Measurements from ENCODE around the gene NUMB. TPM values are rescaled to one million over a fixed set of nuclear protein-coding genes. Genes with fewer than 3 reads are reported as not detected.

NUMB gene
- total RNA-seq, 2 experiments from 2014 or later = 44.5 to 46.4 TPM

DNA sequence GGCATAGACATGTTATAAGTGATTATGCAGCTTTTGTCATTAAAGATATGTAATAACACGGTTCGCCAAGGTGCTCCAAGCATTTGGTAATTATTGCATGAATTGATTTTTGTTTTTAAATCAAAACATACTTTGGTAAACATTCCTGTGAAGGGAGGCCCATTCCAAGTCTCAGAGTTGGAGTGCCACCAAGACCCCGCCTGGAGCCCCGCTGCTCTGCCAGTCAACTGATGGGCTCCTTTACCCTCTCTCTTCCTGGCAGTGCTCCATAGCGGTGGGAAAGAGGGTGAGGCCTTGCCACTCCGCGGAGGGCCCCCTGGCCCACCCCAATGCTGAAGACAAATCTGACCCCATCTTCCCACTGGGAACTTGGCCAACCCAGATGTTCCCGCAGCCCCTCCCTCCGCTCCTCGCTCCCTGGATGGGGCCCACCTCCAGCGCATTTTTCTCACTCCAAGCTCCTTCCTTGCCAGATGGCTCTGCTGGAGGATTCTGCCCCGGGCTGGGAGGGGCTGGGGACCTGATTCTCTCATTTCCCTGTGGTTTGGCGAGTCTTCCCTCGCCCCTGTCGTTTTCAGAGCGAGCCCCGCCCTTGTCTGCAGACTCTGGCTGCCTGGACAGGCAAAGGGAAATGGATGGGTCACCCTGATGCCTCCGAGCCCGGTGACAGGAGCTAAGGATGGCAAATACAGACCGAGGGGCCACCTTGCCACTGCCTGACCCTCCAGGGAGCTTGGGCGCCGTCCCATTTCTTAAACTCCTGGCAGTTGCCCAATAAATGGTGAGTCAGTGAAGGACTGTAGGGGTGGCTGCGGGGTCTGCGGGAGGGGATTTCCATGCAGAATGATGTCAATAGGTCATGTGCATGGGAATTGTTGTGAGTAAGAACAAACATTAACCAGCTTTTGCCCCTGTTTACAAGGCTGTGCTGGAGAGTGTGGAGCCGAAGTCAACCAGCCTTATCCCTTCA, 230.2 kb downstream of the NUMB start:
- POLR2A ChIA-PET = no interaction called here
- CTCF ChIA-PET = no interaction called here

GRCh38 chr14:73225496-73225895, 232.8 kb downstream of the NUMB start:
- no peaks in the 10 kb centered on the region for H3K27me3 Mint-ChIP-seq
- DNase-seq = no peak
- H3K4me1 Mint-ChIP-seq = peaks cover 27% of the 10 kb centered on the region
- H3K27ac Mint-ChIP-seq = no peak overlapping the region
- H3K9me3 Mint-ChIP-seq = no peaks in the 10 kb centered on the region
- no peak overlapping the region for H3K4me3 Mint-ChIP-seq
- ChIA-PET POLR2A (no interaction called here), CTCF (interaction anchor here (0.7 kb wide), 1 partner anchor 60 kb away, joined by 5 read pairs; no protein-coding TSS in a partner anchor)
- peaks cover 25% of the 10 kb centered on the region for H3K36me3 Mint-ChIP-seq (ENCODE audit: low read depth)

More for the DNA sequence above, 230.2 kb downstream of the NUMB start:
- Mint-ChIP-seq H3K4me1 (peaks cover 5% of the 10 kb centered on the region), H3K9me3 (no peaks in the 10 kb centered on the region), H3K27me3 (peaks cover 2% of the 10 kb centered on the region), H3K4me3 (no peak overlapping the region), H3K27ac (no peak overlapping the region), H3K36me3 (ENCODE audit: low read depth) (peaks cover 6% of the 10 kb centered on the region)
- DNase-seq = no peak

Other genes with a start within 250 kb of the NUMB start
- 1 to 10 TPM; 1.4 to 1.6 TPM for gene PAPLN, start 221.0 kb downstream of the NUMB start, total RNA-seq
- 10 to 100 TPM; 17.9 to 19.4 TPM for gene RIOX1, start 32.4 kb upstream of the NUMB start, total RNA-seq
- gene ACOT1, start 78.6 kb upstream of the NUMB start, total RNA-seq = 1 to 10 TPM; 2.2 to 2.9 TPM
- gene HEATR4, start 100.4 kb upstream of the NUMB start, total RNA-seq = not detected
- 10 to 100 TPM; 13.3 to 13.4 TPM for gene ACOT2, start 110.7 kb upstream of the NUMB start, total RNA-seq
- under 1 TPM; 0.83 to 0.93 TPM for gene ACOT4, start 133.3 kb upstream of the NUMB start, total RNA-seq
- gene ACOT6, start 154.0 kb upstream of the NUMB start, total RNA-seq = not detected
- gene DNAL1, start 186.4 kb upstream of the NUMB start, total RNA-seq = 1 to 10 TPM; 6.8 to 7.2 TPM